IMR-90 (cell line): Measurements from ENCODE around the gene ADARB2. TPM values are rescaled to one million over a fixed set of nuclear protein-coding genes. Genes with fewer than 3 reads are reported as not detected.

Experiments used
- ATAC-seq: fragments of 200-7000 bp; cut with Tn5 transposase; 2 replicates; pipeline ENCODE4 v1.9.1; 2020; ENCODE audit warnings: low read depth, mild to moderate bottlenecking, moderate library complexity
- BruUV-seq: library from RNA; stranded (reverse); fragments of 400-500 nt; replicated peaks from 2 replicates; lab custom pipeline; 2021; lab: Mats Ljungman, UMichigan
- CTCF ChIA-PET: fragments of 300-600 bp; formaldehyde crosslinking; extraction: SDS; loops from one replicate; lab custom pipeline; 2021; ENCODE audit warnings: antibody characterized with exemption; lab: Yijun Ruan, JAX
- POLR2A ChIA-PET: fragments of 300-600 bp; sonication (Branson Sonifier 250); formaldehyde crosslinking; loops from one replicate; lab custom pipeline; 2022; ENCODE audit warnings: antibody characterized with exemption; ENCODE audit not compliant: unreplicated experiment; lab: Charles Lee
- DNase-seq: peaks from one replicate; pipeline ENCODE4 v3.0.0; 2013
- H2AFZ ChIP-seq: replicated peaks from 2 replicates; pipeline ENCODE3; 2013; ENCODE audit warnings: low read length, mild to moderate bottlenecking; ENCODE audit not compliant: poor library complexity
- H2AK5ac ChIP-seq: 2 replicates; pipeline ENCODE4 v1.6.1; 2013; ENCODE audit warnings: low read depth, low read length, inconsistent platforms
- H2AK9ac ChIP-seq: replicated peaks from 2 replicates; pipeline ENCODE3; 2013; ENCODE audit warnings: mild to moderate bottlenecking, low read depth, low read length, moderate library complexity; ENCODE audit not compliant: poor library complexity
- H2BK120ac ChIP-seq: 2 replicates; pipeline ENCODE4 v1.6.1; 2013; ENCODE audit warnings: low read depth, low read length, inconsistent platforms
- H2BK15ac ChIP-seq: 3 replicates; pipeline ENCODE4 v1.6.1; 2013; ENCODE audit warnings: low read depth, low read length, inconsistent platforms
- H2BK20ac ChIP-seq: 2 replicates; pipeline ENCODE4 v1.6.1; 2013; ENCODE audit warnings: low read depth, mild to moderate bottlenecking, inconsistent platforms, low read length, moderate library complexity
- H2BK5ac ChIP-seq: 2 replicates; pipeline ENCODE4 v1.6.1; 2013; ENCODE audit warnings: mild to moderate bottlenecking, low read depth, low read length, inconsistent platforms; ENCODE audit not compliant: poor library complexity, severe bottlenecking
- H3K14ac ChIP-seq: replicated peaks from 2 replicates; pipeline ENCODE4 v1.6.1; 2013; ENCODE audit warnings: low read depth, low read length, inconsistent platforms
- H3K18ac ChIP-seq: 2 replicates; pipeline ENCODE4 v1.6.1; 2013; ENCODE audit warnings: low read depth, low read length, control low read depth
- H3K23ac ChIP-seq: 2 replicates; pipeline ENCODE4 v1.6.1; 2013; ENCODE audit warnings: low read depth, low read length, inconsistent platforms
- H3K27ac ChIP-seq: 2 replicates; pipeline ENCODE4 v1.5.1; 2013; ENCODE audit warnings: mild to moderate bottlenecking, control low read depth, low read length; ENCODE audit not compliant: insufficient read depth
- H3K27me3 ChIP-seq: 2 replicates; pipeline ENCODE4 v1.6.1; 2013; ENCODE audit warnings: low read length; ENCODE audit not compliant: control insufficient read depth, insufficient read depth
- H3K36me3 ChIP-seq: 2 replicates; pipeline ENCODE4 v1.6.1; 2013; ENCODE audit warnings: low read length, mixed read lengths; ENCODE audit not compliant: control insufficient read depth, insufficient read depth
- H3K4ac ChIP-seq: 2 replicates; pipeline ENCODE4 v1.6.1; 2013; ENCODE audit warnings: low read depth, low read length, inconsistent platforms
- H3K4me1 ChIP-seq: 2 replicates; pipeline ENCODE4 v1.6.1; 2013; ENCODE audit warnings: low read length, mixed read lengths; ENCODE audit not compliant: control insufficient read depth, insufficient read depth
- H3K4me2 ChIP-seq: 2 replicates; pipeline ENCODE4 v1.6.1; 2013; ENCODE audit warnings: low read depth, mild to moderate bottlenecking, control low read depth, low read length, moderate library complexity
- H3K4me3 ChIP-seq: 2 replicates; pipeline ENCODE4 v1.5.1; 2013; ENCODE audit warnings: low read depth, mild to moderate bottlenecking, control low read depth, low read length, moderate library complexity; ENCODE audit not compliant: insufficient read depth
- H3K56ac ChIP-seq: 2 replicates; pipeline ENCODE4 v1.6.1; 2013; ENCODE audit warnings: low read length, inconsistent platforms; ENCODE audit not compliant: insufficient read depth; ENCODE audit errors: extremely low read depth
- H3K79me1 ChIP-seq, 2 experiments: 2 replicates each; pipeline ENCODE4 v1.6.1; 2013; ENCODE audit warnings: low read length in 2 of 2, inconsistent platforms in 1 of 2, low read depth in 1 of 2
- H3K9ac ChIP-seq: 2 replicates; pipeline ENCODE4 v1.6.1; 2013; ENCODE audit warnings: low read depth, low read length, control low read depth
- H3K9me1 ChIP-seq: 2 replicates; pipeline ENCODE4 v1.6.1; 2013; ENCODE audit warnings: low read length, inconsistent platforms; ENCODE audit not compliant: insufficient read depth
- H3K9me3 ChIP-seq: 2 replicates; pipeline ENCODE4 v1.6.1; 2013; ENCODE audit warnings: low read length; ENCODE audit not compliant: control insufficient read depth, insufficient read depth
- H4K20me1 ChIP-seq: 2 replicates; pipeline ENCODE4 v1.6.1; 2013; ENCODE audit warnings: low read length, inconsistent platforms; ENCODE audit not compliant: insufficient read depth
- H4K5ac ChIP-seq: 2 replicates; pipeline ENCODE4 v1.6.1; 2013; ENCODE audit warnings: mild to moderate bottlenecking, low read depth, low read length, control low read depth
- H4K8ac ChIP-seq, 2 experiments: 2 replicates each; pipeline ENCODE4 v1.6.1; 2013; ENCODE audit warnings: low read depth in 2 of 2, low read length in 2 of 2, control low read depth in 1 of 2, inconsistent platforms in 1 of 2
- H4K91ac ChIP-seq: 2 replicates; pipeline ENCODE4 v1.6.1; 2013; ENCODE audit warnings: low read depth, low read length, inconsistent platforms; ENCODE audit not compliant: insufficient read depth
- CEBPB ChIP-seq: IDR thresholded peaks from 2 replicates; pipeline ENCODE4 v1.6.1; 2012; ENCODE audit warnings: low read depth, low read length, improper control_type of control experiment
- FOS ChIP-seq: fragments of 150-350 bp; IDR thresholded peaks from 2 replicates; pipeline ENCODE4 v1.6.1; 2016; ENCODE audit warnings: low read depth, low read length
- POLR2A ChIP-seq: IDR thresholded peaks from 2 replicates; pipeline ENCODE4 v1.6.1; 2012; ENCODE audit warnings: mild to moderate bottlenecking, low read depth, low read length
- RAD21 ChIP-seq: IDR thresholded peaks from 2 replicates; pipeline ENCODE4 v1.6.1; 2012; ENCODE audit warnings: low read length, improper control_type of control experiment
- RCOR1 ChIP-seq: IDR thresholded peaks from 2 replicates; pipeline ENCODE4 v1.6.1; 2012; ENCODE audit warnings: mild to moderate bottlenecking, low read length, improper control_type of control experiment; ENCODE audit not compliant: insufficient replicate concordance
- SMC3 ChIP-seq: fragments of 150-350 bp; IDR thresholded peaks from 2 replicates; pipeline ENCODE4 v1.6.1; 2016; ENCODE audit warnings: low read depth, mild to moderate bottlenecking, antibody characterized with exemption, low read length, moderate library complexity
- USF2 ChIP-seq: fragments of 150-350 bp; IDR thresholded peaks from 2 replicates; pipeline ENCODE4 v1.6.1; 2017; ENCODE audit warnings: mild to moderate bottlenecking, antibody characterized with exemption, low read length, low read depth
- WGBS, 2 experiments: methylation state at CpG; one replicate each; pipeline versions ENCODE4 v1.1.5 to v1.1.7; 2013; ENCODE audit warnings: missing lambda C conversion rate in 2 of 2; ENCODE audit not compliant: insufficient read length in 1 of 2; ENCODE audit errors: extremely low coverage in 2 of 2; 5-methylcytosine and 5-hydroxymethylcytosine counted together
- dilution Hi-C: fragments of 300-500 bp; cut with HindIII; formaldehyde crosslinking; loops from one replicate; pipeline ENCODE4 v1.14.3; 2018; ENCODE audit warnings: low sequenced_read_pairs; ENCODE audit not compliant: unreplicated experiment
- in situ Hi-C: fragments of 300-500 bp; cut with MboI; formaldehyde crosslinking; loops from 3 replicates; pipeline ENCODE4 v1.14.3; 2019; ENCODE audit warnings: low sequenced_read_pairs, inconsistent platforms, mixed read lengths
- intact Hi-C: fragments of 100-400 bp; cut with micrococcal nuclease; formaldehyde crosslinking; loops from 2 replicates; pipeline ENCODE4 v1.10.0; 2022
- polyA plus RNA-seq, 3 experiments: library from polyadenylated mRNA; depleted of rRNA; stranded (reverse); fragments of >200 nt; gene quantifications; 2 replicates each; pipeline ENCODE4 v1.2.3, GENCODE V29; 2012; ENCODE audit warnings: low replicate concordance in 1 of 3
- total RNA-seq: library from RNA; depleted of rRNA; stranded (reverse); fragments of >200 nt; gene quantifications from 2 replicates; pipeline ENCODE4 v1.2.3, GENCODE V29; 2012
- TF ChIP-seq, protein P1 (sequence below): fragments of 150-350 bp; IDR thresholded peaks from 2 replicates; pipeline ENCODE4 v1.6.1; 2016; ENCODE audit warnings: low read depth, mild to moderate bottlenecking, low read length, moderate library complexity, borderline replicate concordance

Gene ADARB2
- total and polyA plus RNA-seq, 2 of the 4 experiments (the other 2 are of a cell fraction) = not detected

- H4K8ac ChIP-seq = no peak overlapping the region
- H4K91ac ChIP-seq = no peak overlapping the region
- 22% methylated on average over 10 of the region's 30 CpGs; no CpG with 5 or more reads in 1 of the 2 experiments for WGBS, 2 experiments
- in situ Hi-C loops = no loop called here
- no peak overlapping the region for H2AK9ac ChIP-seq
- H3K23ac ChIP-seq = no peak overlapping the region
- no peak overlapping the region for H2AFZ ChIP-seq
- no peaks in the 10 kb centered on the region for H4K20me1 ChIP-seq
- TF ChIP-seq RCOR1 (no peak), FOS (no peak), SMC3 (no peak), CEBPB (no peak), USF2 (no peak), RAD21 (no peak), POLR2A (no peak)
- TF ChIP-seq, protein P1, sequence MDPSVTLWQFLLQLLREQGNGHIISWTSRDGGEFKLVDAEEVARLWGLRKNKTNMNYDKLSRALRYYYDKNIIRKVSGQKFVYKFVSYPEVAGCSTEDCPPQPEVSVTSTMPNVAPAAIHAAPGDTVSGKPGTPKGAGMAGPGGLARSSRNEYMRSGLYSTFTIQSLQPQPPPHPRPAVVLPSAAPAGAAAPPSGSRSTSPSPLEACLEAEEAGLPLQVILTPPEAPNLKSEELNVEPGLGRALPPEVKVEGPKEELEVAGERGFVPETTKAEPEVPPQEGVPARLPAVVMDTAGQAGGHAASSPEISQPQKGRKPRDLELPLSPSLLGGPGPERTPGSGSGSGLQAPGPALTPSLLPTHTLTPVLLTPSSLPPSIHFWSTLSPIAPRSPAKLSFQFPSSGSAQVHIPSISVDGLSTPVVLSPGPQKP = no peak
- H3K18ac ChIP-seq = no peak overlapping the region
- H3K9me1 ChIP-seq = no peaks in the 10 kb centered on the region
- no peak overlapping the region for H3K27ac ChIP-seq
- ATAC-seq (no peak), DNase-seq (no peak)
- H4K5ac ChIP-seq = no peak overlapping the region
- H3K36me3 ChIP-seq = no peaks in the 10 kb centered on the region
- H2AK5ac ChIP-seq = no peak overlapping the region
- no peak overlapping the region for H3K4me3 ChIP-seq
- intact Hi-C loops = no loop called here
- H3K79me1 ChIP-seq = no peaks in the 10 kb centered on the region
- peaks cover 44% of the 10 kb centered on the region for H3K9me3 ChIP-seq
- H3K14ac ChIP-seq = no peak overlapping the region
- no TSS peak for BruUV-seq
- no peak overlapping the region for H3K4ac ChIP-seq
- no peak overlapping the region for H3K56ac ChIP-seq
- H3K4me1 ChIP-seq = no peaks in the 10 kb centered on the region
- no peak overlapping the region for H2BK15ac ChIP-seq
- H3K27me3 ChIP-seq = no peaks in the 10 kb centered on the region
- CTCF ChIA-PET = no interaction called here
- no peak overlapping the region for H2BK5ac ChIP-seq
- POLR2A ChIA-PET = no interaction called here
- dilution Hi-C loops = no loop called here
- no peak overlapping the region for H2BK20ac ChIP-seq
- H3K4me2 ChIP-seq = no peak overlapping the region
- no peak overlapping the region for H2BK120ac ChIP-seq
- H3K9ac ChIP-seq = no peak overlapping the region
Measured at GRCh38 chr10:1552881-1553670, 184.2 kb downstream of the ADARB2 start.
